Endometrial microvascular endothelial cells (primary cell): Measurements from ENCODE around the gene RAPGEF4. TPM values are rescaled to one million over a fixed set of nuclear protein-coding genes. Genes with fewer than 3 reads are reported as not detected.
"Not testable (repeated sequence)": the region's sequence is repeated elsewhere in the genome, so short reads cannot be mapped to it uniquely, and the experiment has no call there.

ENCODE experiments used
- in situ Hi-C: cut with HindIII; loops from 2 replicates; pipeline ENCODE4 v1.10.0; 2017; ENCODE audit warnings: low sequenced_read_pairs, low pct_unique_long_range_greater_than_20kb; ENCODE audit errors: inconsistent ontology term
- total RNA-seq: library from RNA; depleted of rRNA; stranded (reverse); fragments of >200 nt; gene quantifications from one replicate; pipeline ENCODE4 v1.2.3, GENCODE V29; 2015; ENCODE audit errors: inconsistent ontology term

Gene RAPGEF4
- total RNA-seq, 1 donor from 2014 or later: 7.4 TPM

GRCh38 chr2:172763079-172763478, 27.4 kb downstream of the RAPGEF4 start:
- in situ Hi-C loops: no loop called here

GRCh38 chr2:172765662-172766061, 30.0 kb downstream of the RAPGEF4 start:
- in situ Hi-C loops: no loop called here

- in situ Hi-C loops: no loop called here
Observed at GRCh38 chr2:172768401-172768800, 32.8 kb downstream of the RAPGEF4 start.

- in situ Hi-C loops: no loop called here
Observed at GRCh38 chr2:172769879-172770278, 34.2 kb downstream of the RAPGEF4 start.

- in situ Hi-C loops: no loop called here
Observed at GRCh38 chr2:172770887-172771286, 35.2 kb downstream of the RAPGEF4 start.

GRCh38 chr2:172772633-172773032, 37.0 kb downstream of the RAPGEF4 start:
- in situ Hi-C loops: no loop called here

- in situ Hi-C loops: no loop called here
Observed at GRCh38 chr2:172774302-172774701, 38.7 kb downstream of the RAPGEF4 start.

- in situ Hi-C loops: no loop called here
Observed at GRCh38 chr2:172775319-172775718, 39.7 kb downstream of the RAPGEF4 start.

GRCh38 chr2:172777431-172777830, 41.8 kb downstream of the RAPGEF4 start:
- in situ Hi-C loops: no loop called here

GRCh38 chr2:172782506-172783164, 47.0 kb downstream of the RAPGEF4 start:
- in situ Hi-C loops: no loop called here

- in situ Hi-C loops: no loop called here
Observed at GRCh38 chr2:172783165-172783898, 47.7 kb downstream of the RAPGEF4 start.

- in situ Hi-C loops: no loop called here
Observed at GRCh38 chr2:172788871-172789270, 53.2 kb downstream of the RAPGEF4 start.

GRCh38 chr2:172790404-172790803, 54.8 kb downstream of the RAPGEF4 start:
- in situ Hi-C loops: no loop called here

- in situ Hi-C loops: no loop called here
Observed at GRCh38 chr2:172791953-172792352, 56.3 kb downstream of the RAPGEF4 start.

GRCh38 chr2:172792711-172793110, 57.1 kb downstream of the RAPGEF4 start:
- in situ Hi-C loops: no loop called here

- in situ Hi-C loops: not testable (repeated sequence)
Observed at GRCh38 chr2:172803308-172803707, 67.7 kb downstream of the RAPGEF4 start.

GRCh38 chr2:172804423-172804822, 68.8 kb downstream of the RAPGEF4 start:
- in situ Hi-C loops: no loop called here

- in situ Hi-C loops: no loop called here
Observed at GRCh38 chr2:172806493-172806892, 70.8 kb downstream of the RAPGEF4 start.

- in situ Hi-C loops: no loop called here
Observed at GRCh38 chr2:172806996-172807395, 71.4 kb downstream of the RAPGEF4 start.

GRCh38 chr2:172808156-172808555, 72.5 kb downstream of the RAPGEF4 start:
- in situ Hi-C loops: no loop called here
